Nephron (organoid): ENCODE data around the gene PCDHGB4.

ENCODE experiments used
- H3K27ac Mint-ChIP-seq, 3 experiments: 2 replicates each; pipeline ENCODE4 v1.8.0; 2020; ENCODE audit warnings: mixed read lengths in 3 of 3, mild to moderate bottlenecking in 2 of 3, moderate library complexity in 1 of 3
- H3K27me3 Mint-ChIP-seq: 2 replicates; pipeline ENCODE4 v1.8.0; 2021; ENCODE audit warnings: low read depth, mild to moderate bottlenecking, moderate library complexity, mixed read lengths
- H3K36me3 Mint-ChIP-seq: 2 replicates; pipeline ENCODE4 v1.8.0; 2020; ENCODE audit warnings: low read depth, mixed read lengths
- H3K4me1 Mint-ChIP-seq: 2 replicates; pipeline ENCODE4 v1.8.0; 2020; ENCODE audit warnings: mixed read lengths
- H3K4me3 Mint-ChIP-seq, 3 experiments: 2 replicates each; pipeline ENCODE4 v1.8.0; 2020; ENCODE audit warnings: mild to moderate bottlenecking in 3 of 3, mixed read lengths in 3 of 3, moderate library complexity in 2 of 3
- H3K9me3 Mint-ChIP-seq: 2 replicates; pipeline ENCODE4 v1.8.0; 2020; ENCODE audit warnings: mixed read lengths
- CTCF ChIP-seq, 3 experiments: fragments of 200-600 bp; sonication (generic); IDR thresholded peaks; one replicate each; pipeline ENCODE4 v1.5.0; 2021; ENCODE audit warnings: antibody characterized with exemption in 3 of 3; ENCODE audit not compliant: unreplicated experiment in 3 of 3

Gene PCDHGB4

GRCh38 chr5:141383345-141383744, 4.2 kb upstream of the PCDHGB4 start:
- no peak overlapping the region for H3K27ac Mint-ChIP-seq
- H3K36me3 Mint-ChIP-seq, result peaks cover 9% of the 10 kb centered on the region
- H3K27me3 Mint-ChIP-seq, result no peaks in the 10 kb centered on the region
- TF ChIP-seq CTCF (IDR thresholded peaks at IDR 0.05; ENCODE audit: unreplicated experiment in 3 of 3), result no peak
- H3K4me3 Mint-ChIP-seq, result no peak overlapping the region
- peaks cover 73% of the 10 kb centered on the region for H3K9me3 Mint-ChIP-seq
- no peaks in the 10 kb centered on the region for H3K4me1 Mint-ChIP-seq

GRCh38 chr5:141384471-141385267, 2.8 kb upstream of the PCDHGB4 start:
- no peak overlapping the region for H3K27ac Mint-ChIP-seq
- H3K9me3 Mint-ChIP-seq, result peaks cover 74% of the 10 kb centered on the region
- no peaks in the 10 kb centered on the region for H3K27me3 Mint-ChIP-seq
- peaks cover 18% of the 10 kb centered on the region for H3K36me3 Mint-ChIP-seq
- no peaks in the 10 kb centered on the region for H3K4me1 Mint-ChIP-seq
- no peak overlapping the region for H3K4me3 Mint-ChIP-seq
- TF ChIP-seq CTCF (IDR thresholded peaks at IDR 0.05; ENCODE audit: unreplicated experiment in 3 of 3), result no peak

DNA sequence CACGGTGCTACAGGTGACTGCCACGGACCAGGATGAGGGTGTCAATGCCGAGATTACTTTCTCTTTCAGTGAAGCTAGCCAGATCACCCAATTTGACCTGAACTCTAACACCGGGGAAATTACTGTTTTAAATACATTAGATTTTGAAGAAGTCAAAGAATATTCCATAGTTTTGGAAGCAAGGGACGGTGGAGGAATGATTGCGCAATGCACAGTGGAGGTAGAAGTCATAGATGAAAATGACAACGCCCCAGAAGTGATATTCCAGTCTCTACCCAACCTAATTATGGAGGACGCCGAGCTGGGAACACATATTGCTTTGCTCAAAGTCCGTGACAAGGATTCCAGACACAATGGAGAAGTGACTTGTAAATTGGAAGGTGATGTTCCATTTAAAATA, 1.2 kb downstream of the PCDHGB4 start:
- H3K27me3 Mint-ChIP-seq, result no peaks in the 10 kb centered on the region

GRCh38 chr5:141389153-141390042, 1.9 kb downstream of the PCDHGB4 start:
- H3K27ac Mint-ChIP-seq, result no peak overlapping the region
- peak overlapping the region in 1 of 3 experiments; percentile 53 for H3K4me3 Mint-ChIP-seq
- no peaks in the 10 kb centered on the region for H3K27me3 Mint-ChIP-seq
- TF ChIP-seq CTCF (IDR thresholded peaks at IDR 0.05; ENCODE audit: unreplicated experiment in 3 of 3), result no peak
- peaks cover 75% of the 10 kb centered on the region for H3K9me3 Mint-ChIP-seq
- H3K36me3 Mint-ChIP-seq, result peaks cover 46% of the 10 kb centered on the region
- no peaks in the 10 kb centered on the region for H3K4me1 Mint-ChIP-seq

More for the DNA sequence above, 1.2 kb downstream of the PCDHGB4 start:
- Mint-ChIP-seq H3K27ac (no peak overlapping the region), H3K36me3 (peaks cover 41% of the 10 kb centered on the region), H3K4me1 (no peaks in the 10 kb centered on the region), H3K9me3 (peaks cover 76% of the 10 kb centered on the region), H3K4me3 (peak overlapping the region in 1 of 3 experiments; percentile 1)
- TF ChIP-seq CTCF (IDR thresholded peaks at IDR 0.05; ENCODE audit: unreplicated experiment in 3 of 3), result no peak

- Mint-ChIP-seq H3K9me3 (peaks cover 68% of the 10 kb centered on the region), H3K36me3 (peaks cover 63% of the 10 kb centered on the region), H3K27me3 (no peaks in the 10 kb centered on the region), H3K27ac (no peak within 1 kb of the TSS), H3K4me1 (no peaks in the 10 kb centered on the region), H3K4me3 (no peak within 1 kb of the TSS)
- no peak for TF ChIP-seq CTCF (IDR thresholded peaks at IDR 0.05; ENCODE audit: unreplicated experiment in 3 of 3)
Measured at GRCh38 chr5:141392429-141393198, 5.1 kb downstream of the PCDHGB4 start, which contains the start of gene PCDHGA8. Gene PCDHGA8, plus strand, starts transcription at chr5:141392633. Its CDS starts 181 bp downstream, at chr5:141392814.
